Measurements from ENCODE around the gene BANK1. TPM values are rescaled to one million over a fixed set of nuclear protein-coding genes. Genes with fewer than 3 reads are reported as not detected.

BANK1 gene, protein sequence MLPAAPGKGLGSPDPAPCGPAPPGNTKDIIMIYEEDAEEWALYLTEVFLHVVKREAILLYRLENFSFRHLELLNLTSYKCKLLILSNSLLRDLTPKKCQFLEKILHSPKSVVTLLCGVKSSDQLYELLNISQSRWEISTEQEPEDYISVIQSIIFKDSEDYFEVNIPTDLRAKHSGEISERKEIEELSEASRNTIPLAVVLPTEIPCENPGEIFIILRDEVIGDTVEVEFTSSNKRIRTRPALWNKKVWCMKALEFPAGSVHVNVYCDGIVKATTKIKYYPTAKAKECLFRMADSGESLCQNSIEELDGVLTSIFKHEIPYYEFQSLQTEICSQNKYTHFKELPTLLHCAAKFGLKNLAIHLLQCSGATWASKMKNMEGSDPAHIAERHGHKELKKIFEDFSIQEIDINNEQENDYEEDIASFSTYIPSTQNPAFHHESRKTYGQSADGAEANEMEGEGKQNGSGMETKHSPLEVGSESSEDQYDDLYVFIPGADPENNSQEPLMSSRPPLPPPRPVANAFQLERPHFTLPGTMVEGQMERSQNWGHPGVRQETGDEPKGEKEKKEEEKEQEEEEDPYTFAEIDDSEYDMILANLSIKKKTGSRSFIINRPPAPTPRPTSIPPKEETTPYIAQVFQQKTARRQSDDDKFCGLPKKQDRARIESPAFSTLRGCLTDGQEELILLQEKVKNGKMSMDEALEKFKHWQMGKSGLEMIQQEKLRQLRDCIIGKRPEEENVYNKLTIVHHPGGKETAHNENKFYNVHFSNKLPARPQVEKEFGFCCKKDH
- 0.06 TPM in 1 of 2 replicates, not detected in the other for total RNA-seq (2014; rRNA removed)
- polyA plus RNA-seq (2012) = 0.78 TPM

DNA sequence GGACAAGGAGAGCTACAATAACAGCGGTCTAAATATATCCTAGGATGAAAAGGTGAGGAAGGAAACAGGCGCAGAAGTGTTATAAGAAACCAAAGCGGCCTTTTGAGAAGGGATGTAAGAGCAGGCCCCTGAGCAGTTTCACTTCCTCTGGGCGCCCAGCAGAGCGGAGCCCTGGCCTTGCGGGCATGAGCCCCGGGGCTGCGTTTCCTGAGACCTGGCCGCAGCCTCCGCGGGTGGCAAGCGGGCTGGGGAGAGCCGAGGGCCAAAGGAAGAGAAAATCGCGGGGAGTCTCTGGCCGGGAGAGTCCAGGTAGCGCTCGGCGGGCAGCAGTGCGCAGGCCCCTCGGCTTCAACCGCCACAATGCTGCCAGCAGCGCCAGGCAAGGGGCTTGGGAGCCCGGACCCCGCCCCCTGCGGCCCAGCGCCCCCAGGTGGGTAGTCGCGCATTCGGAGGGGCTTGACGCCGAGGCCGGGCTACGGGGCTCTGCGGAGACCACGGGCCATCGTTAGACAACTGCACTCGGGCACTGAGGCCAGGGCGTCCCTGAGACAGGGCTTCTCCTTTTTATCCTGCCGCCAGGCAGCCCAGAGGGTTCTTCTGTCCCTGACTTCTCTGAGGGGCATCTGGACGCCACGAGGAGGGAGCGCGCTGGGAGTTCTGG, at the start of gene BANK1:
TSS of gene BANK1 (plus strand) at position 210 of the 661 bp plus-strand sequence. CDS start at position 361, 151 bp downstream.
- peak; percentile 5 for DNase-seq (ENCODE audit: low read depth)

- DNase-seq (ENCODE audit: low read depth) = peak; percentile 27
Observed at GRCh38 chr4:101753721-101754120, 36.8 kb upstream of the BANK1 start.

DNA sequence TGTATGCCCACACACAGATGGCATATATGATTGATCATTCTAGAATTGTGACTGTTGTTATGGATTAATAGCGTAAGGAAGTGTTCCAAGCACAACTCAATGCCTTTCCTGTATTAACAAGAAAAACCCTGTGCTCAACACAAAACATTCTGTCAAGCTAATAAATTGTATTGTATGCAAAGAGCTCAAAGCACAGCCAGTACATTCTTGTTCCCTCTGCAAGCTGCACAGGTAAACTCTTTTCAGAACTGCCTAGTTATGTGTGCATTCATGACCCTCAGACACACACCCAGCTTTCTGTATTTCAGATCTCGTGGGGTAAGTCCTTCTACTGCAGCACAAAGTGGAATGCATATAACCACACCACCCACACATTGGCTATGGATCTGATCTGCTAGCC, 34.3 kb upstream of the BANK1 start:
- no peak for DNase-seq (ENCODE audit: low read depth)

DNA sequence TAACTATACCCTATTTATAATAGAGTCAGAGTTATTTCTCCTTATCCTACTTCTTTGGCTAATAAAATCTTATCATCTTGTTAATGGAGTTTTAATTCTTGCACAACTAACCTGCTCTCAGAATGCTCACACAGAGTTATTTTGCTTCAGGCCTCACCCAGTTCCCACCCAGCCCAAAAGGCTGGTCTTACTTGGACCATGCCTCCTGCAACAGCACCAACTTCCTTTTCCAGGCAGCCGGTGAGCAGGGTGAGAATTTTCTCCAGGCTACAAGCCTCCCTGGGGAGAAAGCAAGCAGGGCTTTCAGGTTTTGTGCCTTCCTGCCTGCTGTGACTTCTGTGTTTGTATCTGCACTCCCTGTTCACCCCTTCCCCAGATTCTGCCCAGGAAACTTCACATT, 29.1 kb upstream of the BANK1 start:
- no peak for DNase-seq (ENCODE audit: low read depth)

GRCh38 chr4:101762025-101762424, 28.5 kb upstream of the BANK1 start:
- DNase-seq (ENCODE audit: low read depth) = no peak

DNA sequence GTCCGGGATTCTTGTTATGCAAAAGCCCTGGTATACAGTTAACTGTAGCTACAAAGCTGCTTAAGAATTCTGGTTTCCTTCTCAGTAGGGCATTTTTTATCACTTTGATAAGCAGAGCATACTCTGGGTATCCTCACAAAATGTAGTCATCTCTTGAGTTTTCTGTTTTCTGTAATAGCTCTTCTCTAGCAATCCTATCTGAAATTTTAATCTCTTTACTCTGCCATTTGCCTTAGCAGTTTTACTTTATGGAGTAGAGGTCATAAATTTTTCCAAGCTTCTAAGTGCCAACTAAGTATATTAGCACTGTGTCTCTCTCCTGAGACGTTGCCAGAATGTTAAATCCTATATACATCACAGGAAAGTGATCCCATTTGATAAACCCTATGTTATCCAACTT, 28.0 kb upstream of the BANK1 start:
- DNase-seq (ENCODE audit: low read depth) = no peak

DNA sequence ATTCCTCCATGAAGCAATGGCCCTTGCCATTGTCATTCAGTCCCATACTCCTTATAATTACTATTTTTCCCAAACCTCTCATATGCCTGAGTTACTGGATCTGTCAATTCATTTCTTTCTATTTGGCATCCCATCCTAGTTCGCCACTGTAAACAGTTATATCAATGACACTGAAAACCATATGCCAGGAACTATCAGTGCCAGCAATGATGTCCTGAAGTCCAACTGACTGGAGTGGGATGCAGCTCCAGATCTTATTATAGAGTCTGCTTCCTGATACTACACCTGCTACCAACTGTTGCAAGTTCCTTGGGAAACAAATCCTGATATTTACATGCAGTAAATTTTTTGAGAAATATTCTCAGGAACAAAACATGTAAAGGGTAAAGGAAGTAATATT, 27.0 kb upstream of the BANK1 start:
- no peak for DNase-seq (ENCODE audit: low read depth)

DNA sequence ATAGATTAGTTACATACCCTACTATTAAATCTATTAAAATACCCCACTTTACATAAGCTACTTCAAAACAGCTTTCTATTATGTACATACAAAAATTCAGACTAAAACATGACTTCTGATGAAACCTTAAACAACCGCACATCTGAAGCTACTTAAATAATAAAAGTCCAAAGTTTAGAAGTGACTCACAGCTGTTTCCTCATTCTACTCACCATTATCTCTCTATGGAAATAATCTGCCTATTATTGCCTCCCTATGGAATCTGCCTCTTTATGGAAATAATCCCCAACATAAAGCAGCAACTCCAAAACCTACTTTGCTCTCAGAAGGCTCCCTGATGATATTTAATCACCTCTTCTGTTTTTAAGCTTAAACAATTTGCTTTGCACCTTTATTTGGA, 15.7 kb upstream of the BANK1 start:
- peak; percentile 3 for DNase-seq (ENCODE audit: low read depth)

DNA sequence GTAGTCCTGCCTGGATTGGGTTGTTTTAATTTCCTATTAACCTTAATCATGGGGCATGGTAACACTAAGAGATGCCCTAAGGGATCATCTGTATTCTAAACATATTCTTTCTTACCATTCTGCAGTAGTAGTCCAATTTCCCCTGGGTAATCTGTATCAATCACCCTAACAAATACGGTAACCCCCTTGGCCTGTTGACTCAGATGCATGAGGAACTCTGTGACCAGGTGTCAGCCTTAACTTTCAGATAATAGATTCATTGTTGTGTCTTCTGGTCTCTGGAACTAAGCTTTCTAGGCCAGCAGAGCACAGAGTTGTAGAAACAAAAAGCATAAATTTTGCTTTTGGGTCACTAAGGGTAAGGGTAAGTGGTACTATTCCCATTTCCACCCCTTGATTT, 13.1 kb upstream of the BANK1 start:
- DNase-seq (ENCODE audit: low read depth) = no peak

DNA sequence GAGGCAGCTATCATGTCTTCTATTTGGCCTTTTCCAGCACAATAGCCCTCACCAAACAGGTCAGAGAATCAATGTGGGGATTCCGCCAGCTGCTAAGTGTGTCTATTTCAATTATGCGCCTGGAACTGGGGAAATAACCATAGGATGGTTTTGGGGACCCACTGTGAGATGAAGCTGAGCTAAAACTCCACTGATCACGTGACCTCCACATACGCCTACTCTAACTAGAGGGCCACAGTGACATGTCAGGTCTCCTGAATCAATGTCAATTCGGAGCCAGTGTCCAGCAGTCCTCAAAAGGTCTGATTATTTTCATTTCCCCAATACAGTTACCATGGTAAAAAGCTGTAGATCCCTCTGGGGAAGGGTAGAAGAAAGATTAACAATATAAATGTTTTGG, 10.2 kb upstream of the BANK1 start:
- DNase-seq (ENCODE audit: low read depth) = no peak

GRCh38 chr4:101782546-101782945, 8.0 kb upstream of the BANK1 start:
- DNase-seq (ENCODE audit: low read depth) = no peak

DNA sequence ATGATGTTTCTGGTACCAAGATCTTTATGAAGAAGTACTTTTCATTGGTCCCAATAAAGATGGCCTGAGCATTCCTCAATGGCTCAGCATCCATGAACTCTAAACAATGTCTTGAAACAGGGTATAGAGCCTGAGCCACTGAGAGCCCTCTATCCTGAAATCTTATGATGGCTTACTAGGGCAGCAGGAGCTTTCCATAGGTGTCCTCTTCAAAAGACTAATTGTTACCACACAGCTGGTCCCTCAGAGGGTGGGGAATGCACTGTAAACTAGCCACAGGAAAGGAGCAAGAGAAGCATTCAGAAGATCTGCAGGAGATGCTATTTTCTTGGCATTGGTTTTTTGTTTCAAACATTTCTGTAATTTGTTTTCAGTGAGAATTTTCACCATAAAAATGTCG, 5.6 kb upstream of the BANK1 start:
- no peak for DNase-seq (ENCODE audit: low read depth)

GRCh38 chr4:101785486-101785885, 5.0 kb upstream of the BANK1 start:
- DNase-seq (ENCODE audit: low read depth) = no peak

- no peak for DNase-seq (ENCODE audit: low read depth)
Observed at GRCh38 chr4:101787701-101788316, 2.7 kb upstream of the BANK1 start.

- DNase-seq (ENCODE audit: low read depth) = no peak
Observed at GRCh38 chr4:101791182-101791558, 640 bp downstream of the BANK1 start.

- DNase-seq (ENCODE audit: low read depth) = peak; percentile 4
Observed at GRCh38 chr4:101792056-101792590, 1.6 kb downstream of the BANK1 start.

DNA sequence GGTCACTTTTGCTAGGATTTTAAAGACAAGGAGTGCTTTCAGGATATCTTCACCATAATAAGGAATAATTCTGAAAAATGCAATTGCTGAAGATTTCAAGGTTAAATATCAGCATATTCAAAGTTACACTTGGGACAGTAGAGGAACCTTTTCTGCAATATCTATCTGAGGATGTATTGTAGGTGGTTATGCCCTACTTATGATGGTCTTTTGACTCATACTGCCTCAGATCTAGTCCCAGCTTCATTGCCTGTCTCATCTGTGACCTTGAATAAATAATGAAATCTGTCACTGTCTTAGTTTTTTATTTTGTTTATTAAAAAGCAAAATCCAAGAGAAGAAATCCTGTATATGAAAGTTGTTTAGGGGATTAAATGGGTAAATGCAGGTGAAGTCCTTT, 2.9 kb downstream of the BANK1 start:
- no peak for DNase-seq (ENCODE audit: low read depth)

DNA sequence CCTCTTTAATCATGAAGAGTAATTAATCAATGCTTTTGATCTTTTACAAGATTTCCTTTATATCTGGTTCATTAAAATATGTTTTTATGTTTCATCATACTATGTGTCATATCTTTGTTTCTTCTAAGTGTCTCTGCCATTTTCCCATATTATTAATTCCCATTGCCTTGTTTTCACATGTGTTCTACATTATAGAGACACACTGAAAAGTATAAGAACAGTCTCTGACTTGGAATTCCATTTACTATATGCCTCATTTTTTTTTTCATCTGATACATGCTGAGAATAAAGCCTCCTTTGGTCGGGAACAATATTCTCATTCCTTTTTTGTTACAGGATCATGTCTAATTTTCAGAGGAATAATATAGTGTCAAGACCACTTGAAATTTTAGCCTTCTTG, 4.3 kb downstream of the BANK1 start:
- no peak for DNase-seq (ENCODE audit: low read depth)

DNA sequence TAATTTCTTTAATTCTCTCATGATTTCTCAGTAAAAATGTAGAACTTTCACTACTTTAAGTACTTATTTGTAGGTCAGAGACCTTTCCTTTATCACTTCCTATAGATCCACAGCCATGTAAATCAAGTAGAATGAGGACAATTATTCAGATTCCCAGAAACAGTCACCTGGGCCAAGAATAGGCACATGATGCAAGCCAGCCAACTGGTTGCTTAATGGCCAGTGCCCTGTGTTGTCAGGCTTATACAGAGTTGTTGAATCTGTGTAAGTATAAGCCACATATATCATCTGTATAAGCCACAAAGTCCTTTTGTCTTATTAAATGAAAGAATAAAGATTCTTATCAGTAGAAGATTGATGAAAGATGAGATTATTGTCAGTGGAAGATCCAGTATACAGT, 5.2 kb downstream of the BANK1 start:
- DNase-seq (ENCODE audit: low read depth) = no peak

DNA sequence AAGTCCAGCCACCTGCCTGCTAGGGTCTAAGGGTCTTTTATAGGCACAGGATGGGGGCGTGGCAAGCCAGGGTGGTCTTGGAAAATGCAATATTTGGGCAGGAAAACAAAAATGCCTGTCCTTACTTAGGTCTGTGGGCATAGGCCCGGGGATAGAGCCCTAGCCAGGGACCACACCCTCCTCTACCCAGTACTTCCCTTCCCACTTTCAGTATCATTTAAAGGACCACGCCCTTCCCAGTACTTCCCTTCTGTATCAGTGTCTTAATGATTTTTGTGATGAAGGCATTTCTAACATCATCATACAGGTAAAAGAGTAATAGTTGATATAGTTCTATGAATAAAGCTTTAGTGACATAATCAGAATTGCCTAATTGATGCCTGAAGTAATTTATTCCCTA, 11.4 kb downstream of the BANK1 start:
- no peak for DNase-seq (ENCODE audit: low read depth)

DNA sequence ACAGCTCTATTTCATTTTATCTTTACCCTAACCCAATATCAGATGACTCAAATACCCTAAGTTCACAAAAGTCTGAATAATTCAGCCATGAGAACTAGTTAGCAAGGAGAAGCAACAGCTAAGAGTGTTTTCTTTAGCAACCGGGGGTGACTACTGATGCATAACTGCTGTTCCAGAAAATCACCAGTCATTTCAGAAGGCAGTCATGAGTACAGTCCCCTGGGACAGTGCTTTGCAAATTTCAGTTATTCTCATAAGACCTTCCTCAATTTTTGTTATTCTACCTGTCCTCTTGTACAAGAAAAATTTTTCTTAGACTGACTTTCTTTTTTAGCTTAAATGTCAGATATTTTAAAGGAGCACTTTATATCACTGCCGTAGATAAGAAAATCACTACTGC, 16.4 kb downstream of the BANK1 start:
- DNase-seq (ENCODE audit: low read depth) = peak; percentile 79

- peak; percentile 4 for DNase-seq (ENCODE audit: low read depth)
Observed at GRCh38 chr4:101807351-101807750, 16.8 kb downstream of the BANK1 start.
